DMS53 treated with DMSO at 0.1 percent for 48 hours (cell line): ENCODE results near the gene OR8D2.

Experiments used
- DNase-seq: peaks from one replicate; lab custom pipeline; 2025; ENCODE audit not compliant: unreplicated experiment; lab: John Stamatoyannopoulos, UW

Gene OR8D2, protein sequence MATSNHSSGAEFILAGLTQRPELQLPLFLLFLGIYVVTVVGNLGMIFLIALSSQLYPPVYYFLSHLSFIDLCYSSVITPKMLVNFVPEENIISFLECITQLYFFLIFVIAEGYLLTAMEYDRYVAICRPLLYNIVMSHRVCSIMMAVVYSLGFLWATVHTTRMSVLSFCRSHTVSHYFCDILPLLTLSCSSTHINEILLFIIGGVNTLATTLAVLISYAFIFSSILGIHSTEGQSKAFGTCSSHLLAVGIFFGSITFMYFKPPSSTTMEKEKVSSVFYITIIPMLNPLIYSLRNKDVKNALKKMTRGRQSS

DNA sequence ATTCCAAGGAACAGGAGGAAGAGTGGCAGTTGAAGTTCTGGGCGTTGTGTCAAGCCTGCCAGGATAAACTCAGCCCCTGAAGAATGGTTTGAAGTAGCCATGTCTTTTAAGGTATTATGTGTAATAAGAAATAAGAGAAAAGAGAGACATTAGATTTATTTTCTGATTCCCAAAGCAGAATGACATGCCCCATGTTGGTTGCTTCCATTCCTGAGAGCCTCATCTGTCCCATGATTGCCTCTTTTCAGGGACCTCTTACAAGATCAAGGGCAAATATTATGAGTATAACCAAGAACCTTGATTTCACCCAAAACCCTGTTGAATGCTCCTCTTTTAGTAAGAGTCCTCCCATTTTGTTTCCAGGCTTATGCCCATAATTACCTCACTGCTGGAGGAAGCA, at the start of gene OR8D2:
Gene OR8D2 (minus strand): TSS at position 101 of the 400 bp plus-strand sequence. CDS start 0 bp downstream, at position 101.
- no peak for DNase-seq

DNA sequence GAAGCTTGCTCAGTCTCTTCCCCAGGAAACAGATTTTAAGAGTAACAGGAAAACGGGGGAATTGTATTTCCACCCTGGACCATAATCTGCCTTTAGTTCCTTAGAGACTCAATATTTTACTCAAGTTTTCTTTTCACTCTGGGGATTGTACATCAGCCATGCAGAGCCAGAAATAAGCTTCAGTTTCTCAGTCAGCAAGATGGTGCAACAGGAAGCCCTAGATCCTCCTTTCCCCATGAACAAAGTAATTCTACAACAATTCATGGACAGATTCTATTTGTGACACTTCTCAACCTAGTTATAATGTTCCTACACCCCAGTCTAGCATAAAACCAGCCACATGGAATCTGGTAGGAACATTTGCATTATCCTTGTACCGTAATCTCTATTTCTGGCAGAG, 39.6 kb upstream of the OR8D2 start:
- no peak for DNase-seq

DNA sequence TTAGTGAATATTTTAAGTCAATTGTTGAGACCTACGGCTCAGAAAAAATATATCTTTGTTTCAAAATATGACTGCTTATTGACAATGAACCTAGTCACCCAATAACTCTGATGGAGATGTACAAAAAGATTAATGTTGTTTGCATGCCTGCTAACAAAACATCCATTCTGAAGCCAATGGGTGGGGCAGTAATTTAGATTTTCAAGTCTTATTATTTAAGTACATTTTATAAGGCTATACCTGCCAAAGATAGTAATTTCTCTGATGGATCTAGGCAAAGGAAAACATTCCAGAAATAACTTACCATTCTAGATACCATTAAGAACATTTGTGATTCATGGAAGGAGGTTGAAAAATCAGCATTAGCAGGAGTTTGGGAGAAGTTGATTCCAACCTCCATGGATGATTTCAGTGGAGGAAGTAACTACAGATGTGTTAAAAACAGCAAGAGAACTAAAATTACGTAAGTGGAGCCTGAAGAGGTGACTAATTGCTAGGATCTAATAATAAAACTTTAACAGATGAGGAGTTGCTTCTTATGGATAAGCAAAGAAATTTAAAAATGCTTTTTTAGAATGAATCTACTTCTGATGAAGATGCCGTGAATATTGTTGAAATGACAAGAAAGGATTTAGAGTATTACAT, 26.4 kb upstream of the OR8D2 start:
- DNase-seq, result no peak

DNA sequence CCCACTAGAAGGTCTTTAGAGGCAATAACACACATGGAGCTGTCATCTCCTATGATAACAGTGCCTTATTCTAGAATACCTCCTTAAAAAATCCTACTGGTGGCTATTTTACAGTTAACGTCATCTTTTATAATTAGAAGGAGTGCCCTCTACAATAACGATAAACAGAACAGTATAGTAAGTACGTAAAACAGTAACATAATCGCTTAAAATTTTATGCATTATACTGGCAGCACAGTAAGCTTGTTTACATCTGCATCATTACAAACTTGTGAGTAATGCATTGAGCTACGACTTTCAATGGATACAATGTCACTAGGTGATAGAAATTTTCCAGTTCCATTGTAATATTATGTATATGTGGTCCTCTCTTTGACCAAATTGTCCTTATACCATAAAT, 24.3 kb upstream of the OR8D2 start:
- DNase-seq, result no peak

DNA sequence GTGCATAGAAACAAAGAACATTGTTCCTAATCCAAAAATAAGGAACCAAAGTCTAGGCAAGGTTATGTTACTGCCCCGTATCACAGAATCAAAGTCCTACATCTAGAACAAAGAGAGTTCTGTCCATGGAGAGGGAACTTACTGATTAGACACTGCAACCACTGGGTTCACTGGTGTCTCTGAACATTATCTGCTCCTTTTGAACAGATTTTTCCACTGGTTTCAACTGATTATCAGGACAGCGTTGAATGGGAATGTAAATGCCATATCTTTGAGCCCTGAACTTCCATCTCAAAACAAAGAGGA, 20.1 kb upstream of the OR8D2 start:
- no peak for DNase-seq

DNA sequence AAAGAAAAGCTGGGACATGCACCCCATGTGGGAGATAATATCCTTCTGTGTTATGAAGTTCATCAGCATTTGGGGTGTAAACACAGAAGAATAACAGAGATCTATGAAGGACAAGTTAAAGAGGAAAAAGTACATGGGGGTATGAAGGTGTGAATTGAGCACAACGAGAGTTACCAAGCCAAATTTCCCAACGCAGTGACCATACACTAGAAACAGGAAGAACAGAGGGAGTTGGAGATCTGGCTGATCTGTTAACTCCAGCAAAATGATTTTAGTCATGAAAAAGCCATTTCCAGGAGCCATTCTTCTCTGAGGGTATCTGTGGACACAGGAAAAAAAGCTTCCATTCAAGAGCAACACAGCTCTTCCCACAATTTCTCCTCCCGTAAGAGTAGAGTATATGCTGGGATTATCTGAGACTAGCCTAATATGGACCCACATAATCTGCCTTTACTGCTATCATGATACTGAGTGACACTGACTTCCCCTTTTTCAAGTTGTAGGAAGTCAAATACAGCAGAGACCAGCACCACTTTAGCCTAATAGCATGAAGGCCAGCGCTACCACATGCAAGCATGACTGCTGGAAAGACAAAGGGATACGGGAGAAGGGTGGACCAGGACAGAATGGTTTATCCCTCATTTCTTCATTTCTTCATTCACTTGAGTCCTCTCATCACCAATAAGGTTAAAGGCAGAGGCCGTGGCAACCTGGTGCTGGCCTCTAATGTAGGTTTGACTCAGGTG, 19.6 kb upstream of the OR8D2 start:
- DNase-seq, result no peak

DNA sequence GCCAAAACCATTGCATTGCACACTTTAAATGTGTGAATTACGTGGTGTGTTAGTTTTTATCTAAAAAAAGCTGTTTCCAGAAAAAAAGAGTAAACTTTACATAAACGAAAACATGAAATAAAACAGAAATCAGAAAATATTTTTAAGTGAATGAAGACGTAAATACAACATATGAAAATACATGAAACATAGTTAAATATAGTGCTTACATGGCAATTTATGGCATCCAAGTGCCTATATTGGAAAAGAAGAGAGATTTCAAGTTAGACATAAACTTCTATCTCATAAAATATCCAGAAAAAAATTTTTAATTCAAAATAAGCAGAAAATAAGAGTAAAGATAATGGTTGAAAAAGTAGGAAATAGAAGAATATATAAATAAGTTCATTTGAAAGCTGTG, 11.9 kb upstream of the OR8D2 start:
- no peak for DNase-seq

DNA sequence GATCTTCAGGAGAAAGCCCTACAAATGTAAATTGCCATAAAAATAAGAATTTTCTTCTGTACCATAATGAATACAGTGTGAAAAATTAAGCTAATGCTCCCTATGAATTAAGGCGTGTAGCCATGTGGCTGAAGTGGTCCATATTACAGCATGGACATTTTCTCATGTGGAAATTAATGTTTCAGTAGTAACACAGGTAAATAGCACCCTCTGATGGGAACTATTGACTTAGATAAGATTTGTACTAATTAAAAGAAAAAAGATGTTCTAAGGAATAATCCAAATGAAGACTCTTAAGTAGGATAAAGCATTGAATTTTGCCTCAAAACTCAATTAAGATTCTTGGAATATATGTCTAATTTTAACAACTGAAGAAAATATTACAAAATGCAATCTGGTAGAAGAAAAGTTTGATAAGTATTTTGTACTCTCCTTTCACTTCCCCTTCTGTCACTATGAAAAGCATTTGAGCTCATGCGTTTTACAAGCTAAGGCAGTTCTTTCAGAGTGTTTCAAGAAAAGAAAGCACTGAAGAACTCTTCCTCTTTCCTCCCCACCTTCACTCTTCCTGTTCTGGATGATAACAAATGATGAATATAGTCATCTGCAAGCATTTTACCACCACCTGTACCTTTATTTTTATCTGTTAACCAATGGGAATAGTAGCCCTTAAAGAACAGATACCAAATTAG, 9.9 kb upstream of the OR8D2 start:
- no peak for DNase-seq

DNA sequence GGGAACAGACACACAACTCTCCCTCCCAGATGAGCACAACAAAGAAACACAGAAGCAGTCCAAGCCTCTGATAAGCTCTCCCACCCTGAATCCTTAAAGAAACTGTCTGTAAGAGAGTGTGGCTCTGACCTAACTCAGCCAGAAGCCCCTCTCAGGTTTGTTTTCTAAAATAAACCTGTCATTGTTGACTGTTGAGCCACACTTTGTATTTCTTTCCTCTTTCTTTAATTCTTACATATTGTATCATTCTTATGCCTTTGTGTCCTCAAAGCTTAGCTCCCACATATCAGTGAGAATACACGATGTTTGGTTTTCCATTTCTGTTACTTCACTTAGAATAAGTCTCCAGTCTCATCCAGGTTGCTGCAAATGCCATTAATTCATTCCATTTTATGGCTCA, 7.8 kb upstream of the OR8D2 start:
- DNase-seq, result no peak

DNA sequence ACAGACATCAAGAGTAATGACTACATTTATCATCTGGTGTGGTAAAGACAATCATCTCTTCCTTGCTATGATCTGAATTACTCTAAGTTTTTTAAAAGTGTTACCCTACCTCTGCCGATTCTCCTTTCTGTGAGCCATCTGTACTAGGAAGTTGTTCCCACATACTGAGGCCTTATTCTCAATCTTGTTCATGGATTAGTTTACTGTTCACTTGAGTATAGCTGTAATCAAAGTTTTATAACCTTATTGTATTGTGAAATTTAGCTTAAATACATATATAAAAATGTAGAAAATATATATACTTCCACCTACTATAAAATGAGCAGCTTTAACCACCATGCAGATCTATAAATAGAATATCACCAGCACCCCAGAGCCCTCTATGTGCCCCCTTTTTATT, 2.4 kb upstream of the OR8D2 start:
- no peak for DNase-seq

DNA sequence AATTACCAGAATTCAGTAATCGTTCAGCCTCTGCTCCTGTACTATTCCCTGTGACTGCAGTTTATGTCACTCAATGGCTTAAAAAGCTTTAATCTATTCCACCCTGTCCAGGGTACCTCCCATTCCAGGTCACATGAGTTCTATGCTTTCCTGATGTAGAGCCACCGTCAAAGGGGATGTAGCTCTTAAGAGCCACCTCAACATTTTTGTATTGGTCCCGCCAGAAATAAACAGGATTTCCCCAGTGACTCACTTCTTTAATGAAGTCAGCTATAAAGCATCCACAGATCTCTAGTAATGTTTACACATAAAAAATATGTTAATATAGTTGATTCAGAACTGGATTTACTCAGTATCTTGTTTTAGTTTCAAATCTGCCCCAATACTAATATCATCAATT, 4.9 kb downstream of the OR8D2 start:
- no peak for DNase-seq

DNA sequence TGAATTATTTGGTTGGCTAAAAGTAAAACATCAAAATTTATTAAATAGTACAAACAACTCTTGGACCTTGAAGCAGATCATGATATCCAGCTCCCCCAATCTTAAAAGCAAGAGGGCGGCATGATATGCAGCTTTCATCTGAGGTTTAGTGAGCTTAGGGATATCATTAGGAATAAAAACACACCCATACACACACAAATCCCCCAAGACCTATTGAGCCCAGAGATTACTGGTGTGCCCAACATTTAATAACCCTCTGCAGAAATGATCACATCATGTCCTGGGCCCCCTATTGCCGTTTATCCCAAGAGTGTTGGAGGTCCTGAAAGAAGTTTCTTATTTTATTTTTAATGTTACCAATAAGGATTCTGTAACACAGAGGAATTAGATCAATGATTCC, 6.1 kb downstream of the OR8D2 start, which contains the start of gene OR8D1:
Gene OR8D1 (minus strand): TSS at position 101 of the 400 bp plus-strand sequence. CDS start 3,183 bp downstream, outside the sequence.
- no peak for DNase-seq

DNA sequence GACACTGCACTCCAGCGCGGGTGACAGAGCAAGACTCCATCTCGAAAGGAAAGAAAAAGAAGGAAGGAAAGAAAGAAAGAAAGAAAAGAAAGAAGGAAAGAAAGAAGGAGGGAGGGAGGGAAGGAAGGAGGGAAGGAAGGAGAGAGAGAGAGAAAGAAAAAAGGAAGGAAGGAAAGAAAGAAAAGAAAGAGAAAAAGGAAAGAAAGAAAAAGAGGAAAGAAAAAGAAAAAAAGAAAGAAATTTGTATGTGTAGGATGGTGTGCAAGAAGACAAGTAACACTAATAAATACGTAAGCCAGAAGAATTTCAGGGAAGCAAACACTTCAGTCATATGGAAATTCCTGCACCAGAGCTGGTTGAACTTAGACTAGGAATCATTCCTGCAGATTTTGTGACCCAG, 6.9 kb downstream of the OR8D2 start:
- no peak for DNase-seq

DNA sequence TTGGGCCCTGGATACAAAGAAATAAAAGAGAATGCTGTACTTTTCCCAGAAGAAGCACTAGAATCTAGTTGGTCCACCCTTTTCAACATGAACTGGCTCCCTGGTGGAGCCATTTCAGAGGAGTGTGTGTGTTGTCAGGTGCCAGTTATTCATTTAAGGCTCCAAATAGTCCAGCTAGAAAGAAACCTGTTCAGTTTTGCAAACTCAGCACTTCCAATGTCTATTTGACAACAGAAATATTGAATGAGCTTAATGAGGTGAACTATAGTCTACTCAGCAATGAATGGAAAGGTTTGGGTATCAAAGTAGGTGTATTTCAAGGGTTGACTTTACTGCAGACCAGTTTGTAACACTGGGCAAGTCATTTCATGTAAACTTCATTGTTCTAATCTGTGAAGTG, 8.3 kb downstream of the OR8D2 start:
- no peak for DNase-seq

DNA sequence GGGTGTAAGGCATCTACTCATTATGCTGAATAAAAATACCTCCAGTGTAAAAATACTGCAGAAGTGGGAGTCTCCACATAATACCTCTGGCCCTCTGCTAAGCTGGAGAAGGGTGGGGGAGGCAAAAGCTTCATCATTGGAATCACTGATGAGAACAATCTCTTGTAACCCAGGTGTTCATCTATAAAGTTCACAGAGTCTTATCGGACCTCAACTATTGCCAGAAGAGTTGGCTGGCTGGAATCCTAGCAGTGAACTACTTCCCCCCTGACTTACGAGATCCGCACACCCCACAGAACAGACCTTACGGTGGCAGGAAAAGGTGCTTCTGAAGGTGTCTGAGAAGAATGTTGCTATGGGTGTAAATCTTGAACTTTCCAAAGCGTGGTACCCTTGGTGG, 8.7 kb downstream of the OR8D2 start:
- no peak for DNase-seq

DNA sequence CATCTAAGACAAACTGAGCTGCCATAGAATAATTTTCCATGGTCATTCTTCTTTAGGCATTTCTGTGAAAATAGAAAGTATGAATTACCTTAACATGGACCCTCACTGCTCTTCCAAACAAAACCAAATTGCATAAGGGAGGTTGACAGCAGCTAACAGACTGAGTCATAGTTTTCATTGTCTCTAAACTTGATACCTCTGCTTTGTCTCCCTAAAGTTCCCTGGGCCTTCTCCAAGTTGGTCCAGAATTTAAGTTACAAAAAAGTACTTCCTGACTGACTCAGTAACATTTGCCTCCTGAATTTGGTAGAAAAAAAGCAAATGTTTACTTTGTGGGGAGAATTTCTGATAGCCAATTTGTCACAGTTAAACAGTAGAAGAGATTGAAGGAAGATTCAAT, 9.3 kb downstream of the OR8D2 start:
- no peak for DNase-seq

DNA sequence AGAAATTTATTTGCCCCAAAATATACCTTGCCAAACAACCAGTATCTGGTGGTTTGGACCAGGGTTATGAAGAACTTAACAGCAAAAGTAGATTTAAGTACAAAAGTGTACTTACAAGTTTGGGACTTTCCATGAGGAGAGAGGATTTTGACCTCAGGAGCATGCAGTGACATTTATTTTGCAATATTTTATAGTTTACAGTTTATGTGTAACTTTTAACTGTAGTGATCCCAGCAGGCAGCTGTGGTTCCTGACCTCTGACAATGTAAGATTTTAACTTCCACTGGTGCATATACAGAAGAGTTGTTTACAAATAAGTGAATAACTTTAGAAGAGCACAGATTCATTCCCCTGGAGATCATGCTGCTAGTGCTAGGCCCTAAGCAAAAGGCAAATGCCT, 12.9 kb downstream of the OR8D2 start:
- no peak for DNase-seq

DNA sequence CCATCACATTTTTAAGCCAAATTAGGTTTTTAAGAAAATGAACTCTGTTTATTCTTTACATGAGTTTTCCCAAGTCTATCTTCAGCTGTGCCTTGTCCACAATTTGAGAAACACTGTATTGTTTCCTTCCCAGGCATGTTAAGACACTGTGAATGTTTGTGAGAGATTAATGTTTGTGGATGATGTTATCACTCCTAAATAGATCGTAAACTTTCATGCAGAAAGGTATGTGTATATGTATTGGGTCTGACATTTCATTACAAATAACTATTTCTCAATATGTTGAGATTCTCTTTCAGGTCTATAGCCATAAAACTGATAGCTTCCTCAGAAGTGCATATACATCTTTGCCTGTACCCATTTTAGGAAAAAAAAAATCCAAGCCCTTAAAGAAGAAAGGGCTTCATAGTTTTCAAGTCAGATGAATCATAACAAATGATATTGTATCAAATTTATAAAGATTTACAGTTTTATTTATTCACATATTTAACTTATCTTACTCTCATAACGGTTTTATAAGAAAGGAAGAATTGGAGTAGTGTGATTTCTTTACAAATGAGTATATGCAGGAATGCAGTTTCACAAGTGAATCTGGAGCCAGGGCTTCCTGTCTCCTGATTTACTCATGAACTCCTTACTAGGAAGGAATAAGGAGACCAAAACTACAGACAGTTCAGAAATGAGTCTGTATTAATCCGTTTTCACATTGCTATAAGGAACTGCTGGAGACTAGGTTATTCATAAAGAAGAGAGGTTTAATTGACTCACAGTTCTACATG, 17.5 kb downstream of the OR8D2 start:
- no peak for DNase-seq

DNA sequence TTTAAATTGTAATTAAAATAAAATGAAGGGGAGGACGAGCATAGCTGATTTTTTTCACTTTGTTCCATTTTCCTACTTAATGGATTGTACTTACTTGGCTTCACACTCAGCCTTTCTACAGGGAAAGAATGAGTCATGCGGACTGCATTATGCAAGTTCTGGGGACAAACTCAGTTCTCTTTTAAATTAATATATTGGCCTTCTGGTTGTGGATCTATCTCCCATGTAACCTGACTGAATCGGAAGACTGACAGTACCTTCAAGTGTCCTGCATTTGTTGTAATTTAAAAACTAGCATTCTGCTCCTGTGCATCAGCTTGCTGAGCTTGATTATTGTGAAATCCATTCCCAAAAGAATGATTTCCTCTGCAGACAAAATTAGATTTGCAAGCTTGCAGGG, 18.4 kb downstream of the OR8D2 start:
- DNase-seq, result no peak

DNA sequence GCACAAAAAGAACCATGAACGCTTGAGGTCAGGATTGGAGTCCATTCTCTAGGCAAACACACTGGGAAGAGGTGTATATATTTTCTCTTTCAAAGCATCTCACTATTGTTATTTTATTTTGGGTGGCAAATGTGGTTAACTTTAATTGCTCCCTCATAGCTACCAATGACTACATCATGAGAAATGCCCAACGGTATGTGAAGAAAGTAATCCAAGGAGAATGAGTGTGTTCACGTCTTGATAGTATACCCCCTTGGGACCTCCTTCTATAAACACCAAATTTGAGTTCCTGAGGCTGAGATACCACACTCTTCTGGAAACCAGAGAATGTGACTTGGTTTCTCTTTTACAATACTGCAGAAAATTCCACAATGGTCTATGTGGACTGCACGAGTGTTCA, 22.1 kb downstream of the OR8D2 start:
- no peak for DNase-seq

DNA sequence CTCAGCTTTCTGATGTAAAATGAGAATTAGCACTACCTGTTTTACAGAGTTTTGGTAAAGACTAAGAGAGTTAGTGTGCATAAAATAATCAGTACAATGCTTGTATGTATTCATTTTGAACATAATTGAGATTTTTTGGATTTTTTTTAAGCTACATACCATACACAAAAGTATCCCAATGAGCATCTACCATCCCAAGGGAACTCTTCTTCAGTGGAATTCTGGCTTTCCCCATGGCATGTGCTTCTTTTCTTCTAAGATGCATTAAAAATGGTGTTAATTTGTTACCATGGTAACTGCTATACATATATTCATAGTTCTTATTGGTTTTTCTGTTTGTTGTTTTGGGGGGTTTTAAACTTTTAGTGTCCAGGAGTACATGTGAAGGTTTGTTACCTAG, 24.0 kb downstream of the OR8D2 start:
- DNase-seq, result no peak
